ENCODE results near the gene TTC24. TPM values are rescaled to one million over a fixed set of nuclear protein-coding genes. Genes with fewer than 3 reads are reported as not detected.

The TTC24 gene
- total RNA-seq = under 1 TPM; 0.51 to 0.90 TPM

- peaks cover 2% of the 10 kb centered on the region for H3K4me1 Mint-ChIP-seq (ENCODE audit: low read depth)
- H3K9me3 Mint-ChIP-seq = no peaks in the 10 kb centered on the region
- no peaks in the 10 kb centered on the region for H3K27me3 Mint-ChIP-seq
- H3K36me3 Mint-ChIP-seq = no peaks in the 10 kb centered on the region
- POLR2A ChIA-PET = interaction anchor here (2.8 kb wide), 1 partner anchor 13 kb away, joined by 13 read pairs; the partner anchor contains the start of gene NAXE
- H3K4me3 Mint-ChIP-seq = no peak within 1 kb of the TSS
- intact Hi-C loops (cut with micrococcal nuclease) = no loop called here
- no peak within 1 kb of the TSS for H3K27ac Mint-ChIP-seq
- CTCF ChIA-PET = interaction anchor here (1.6 to 11.2 kb wide), 4 partner anchors 29 to 133 kb away, joined by 5 to 78 read pairs (median 10); no protein-coding TSS in a partner anchor
- no peak for DNase-seq
Measured at GRCh38 chr1:156579472-156579871, at the start of gene TTC24. Gene TTC24, plus strand, starts transcription at chr1:156579723. Its CDS starts 1,642 bp downstream, at chr1:156581365.

DNA sequence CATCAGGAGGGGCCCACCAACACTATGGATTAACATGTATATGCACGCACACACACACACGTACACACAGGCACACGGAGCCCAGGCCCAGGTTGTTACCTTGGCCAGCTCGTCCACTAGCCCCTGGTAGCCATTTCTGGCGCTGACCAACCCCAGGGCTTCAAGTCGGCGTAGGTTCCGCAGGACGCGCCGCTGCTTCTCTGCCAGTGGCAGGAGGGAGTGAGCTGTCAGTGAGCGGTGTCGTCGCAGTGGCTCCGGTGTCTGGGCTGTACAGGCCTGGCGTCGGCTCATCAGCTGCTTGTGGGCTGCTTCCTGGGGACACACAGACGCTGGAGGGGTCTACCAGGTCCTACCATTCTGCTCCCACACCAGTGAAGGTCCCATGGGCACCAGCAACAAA, 49.5 kb upstream of the TTC24 start:
- Mint-ChIP-seq H3K27me3 (no peaks in the 10 kb centered on the region), H3K4me3 (no peak overlapping the region), H3K36me3 (no peaks in the 10 kb centered on the region), H3K4me1 (ENCODE audit: low read depth) (peaks cover 16% of the 10 kb centered on the region), H3K9me3 (no peaks in the 10 kb centered on the region), H3K27ac (no peak overlapping the region)
- ChIA-PET CTCF (interaction anchor here (1.4 kb wide), 1 partner anchor 84 kb away, joined by 3 read pairs; no protein-coding TSS in a partner anchor), POLR2A (no interaction called here)
- DNase-seq = no peak
- intact Hi-C loops (cut with micrococcal nuclease) = no loop called here

GRCh38 chr1:156532374-156532773, 47.1 kb upstream of the TTC24 start:
- H3K27ac Mint-ChIP-seq = no peak overlapping the region
- no peaks in the 10 kb centered on the region for H3K36me3 Mint-ChIP-seq
- no peak overlapping the region for H3K4me3 Mint-ChIP-seq
- intact Hi-C loops (cut with micrococcal nuclease) = no loop called here
- peaks cover 8% of the 10 kb centered on the region for H3K4me1 Mint-ChIP-seq (ENCODE audit: low read depth)
- ChIA-PET POLR2A (interaction anchor here (0.7 kb wide), 1 partner anchor 16 kb away, joined by 3 read pairs; no protein-coding TSS in a partner anchor), CTCF (interaction anchor here (0.6 to 1.0 kb wide), 3 partner anchors 43 to 69 kb away, joined by 3 to 5 read pairs (median 3); partner anchors contain the start of gene GPATCH4)
- H3K27me3 Mint-ChIP-seq = no peaks in the 10 kb centered on the region
- no peak for DNase-seq
- no peaks in the 10 kb centered on the region for H3K9me3 Mint-ChIP-seq

DNA sequence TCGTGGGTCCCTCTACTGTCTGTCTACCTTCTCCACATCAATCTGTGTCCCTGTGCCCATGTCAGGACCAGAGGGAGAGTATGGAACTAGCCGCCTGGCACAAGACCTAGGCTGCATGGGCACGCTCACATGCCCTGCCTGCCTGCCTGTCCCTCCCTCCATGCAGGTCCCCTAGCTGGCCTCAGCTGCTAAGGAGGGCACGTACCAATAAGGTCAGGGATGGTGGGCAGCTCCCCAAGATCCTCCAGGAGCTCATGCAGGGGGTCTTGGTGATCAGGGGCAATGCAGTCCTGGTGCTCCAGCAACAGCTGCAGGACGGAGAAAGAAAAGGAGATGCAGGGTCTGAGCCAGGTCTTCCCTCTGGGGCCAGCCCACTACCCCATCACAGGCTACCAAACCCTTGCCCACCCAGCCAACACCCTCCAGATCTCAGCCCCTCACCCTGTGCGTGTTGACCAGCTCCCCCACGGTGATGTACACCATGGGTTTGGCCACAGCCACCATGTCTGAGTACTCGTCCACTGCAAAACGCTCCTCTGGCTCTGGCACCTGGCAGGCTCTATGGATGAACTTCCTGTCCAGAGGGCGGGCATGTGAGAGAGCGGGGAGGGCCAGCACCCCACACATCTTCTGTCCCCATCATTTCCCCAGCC, 45.8 kb upstream of the TTC24 start:
- no peaks in the 10 kb centered on the region for H3K36me3 Mint-ChIP-seq
- no peak overlapping the region for H3K27ac Mint-ChIP-seq
- CTCF ChIA-PET = interaction anchor here (0.6 kb wide), 1 partner anchor 601 kb away, joined by 3 read pairs; no protein-coding TSS in a partner anchor

GRCh38 chr1:156534424-156535060, 45.0 kb upstream of the TTC24 start:
- H3K27ac Mint-ChIP-seq = no peak overlapping the region
- H3K27me3 Mint-ChIP-seq = no peaks in the 10 kb centered on the region
- no peak for DNase-seq
- no peak overlapping the region for H3K4me3 Mint-ChIP-seq
- H3K36me3 Mint-ChIP-seq = no peaks in the 10 kb centered on the region
- POLR2A ChIA-PET = no interaction called here
- intact Hi-C loops (cut with micrococcal nuclease) = no loop called here
- CTCF ChIA-PET = interaction anchor here (0.8 kb wide), 1 partner anchor 89 kb away, joined by 3 read pairs; no protein-coding TSS in a partner anchor
- H3K4me1 Mint-ChIP-seq (ENCODE audit: low read depth) = no peaks in the 10 kb centered on the region
- H3K9me3 Mint-ChIP-seq = no peaks in the 10 kb centered on the region

More for the DNA sequence above, 45.8 kb upstream of the TTC24 start:
- POLR2A ChIA-PET = no interaction called here
- H3K27me3 Mint-ChIP-seq = no peaks in the 10 kb centered on the region
- peaks cover under 1% of the 10 kb centered on the region for H3K4me1 Mint-ChIP-seq (ENCODE audit: low read depth)
- no peaks in the 10 kb centered on the region for H3K9me3 Mint-ChIP-seq
- intact Hi-C loops (cut with micrococcal nuclease) = no loop called here
- no peak for DNase-seq
- H3K4me3 Mint-ChIP-seq = no peak overlapping the region

GRCh38 chr1:156537027-156537426, 42.5 kb upstream of the TTC24 start:
- Mint-ChIP-seq H3K4me3 (no peak overlapping the region), H3K36me3 (peaks cover 1% of the 10 kb centered on the region), H3K27me3 (no peaks in the 10 kb centered on the region), H3K27ac (no peak overlapping the region), H3K9me3 (no peaks in the 10 kb centered on the region), H3K4me1 (ENCODE audit: low read depth) (no peaks in the 10 kb centered on the region)
- intact Hi-C loops (cut with micrococcal nuclease) = no loop called here
- DNase-seq = no peak
- CTCF ChIA-PET = interaction anchor here (1.0 to 1.7 kb wide), 3 partner anchors 36 to 66 kb away, joined by 3 to 4 read pairs (median 3); no protein-coding TSS in a partner anchor
- POLR2A ChIA-PET = interaction anchor here (0.6 kb wide), 1 partner anchor 288 kb away, joined by 3 read pairs; no protein-coding TSS in a partner anchor

- ChIA-PET CTCF (no interaction called here), POLR2A (no interaction called here)
- H3K4me1 Mint-ChIP-seq (ENCODE audit: low read depth) = no peaks in the 10 kb centered on the region
- no peak for DNase-seq
- H3K27me3 Mint-ChIP-seq = no peaks in the 10 kb centered on the region
- H3K4me3 Mint-ChIP-seq = no peak overlapping the region
- H3K36me3 Mint-ChIP-seq = peaks cover 1% of the 10 kb centered on the region
- intact Hi-C loops (cut with micrococcal nuclease) = no loop called here
- no peaks in the 10 kb centered on the region for H3K9me3 Mint-ChIP-seq
- H3K27ac Mint-ChIP-seq = no peak overlapping the region
Measured at GRCh38 chr1:156538711-156539440, 40.6 kb upstream of the TTC24 start.

DNA sequence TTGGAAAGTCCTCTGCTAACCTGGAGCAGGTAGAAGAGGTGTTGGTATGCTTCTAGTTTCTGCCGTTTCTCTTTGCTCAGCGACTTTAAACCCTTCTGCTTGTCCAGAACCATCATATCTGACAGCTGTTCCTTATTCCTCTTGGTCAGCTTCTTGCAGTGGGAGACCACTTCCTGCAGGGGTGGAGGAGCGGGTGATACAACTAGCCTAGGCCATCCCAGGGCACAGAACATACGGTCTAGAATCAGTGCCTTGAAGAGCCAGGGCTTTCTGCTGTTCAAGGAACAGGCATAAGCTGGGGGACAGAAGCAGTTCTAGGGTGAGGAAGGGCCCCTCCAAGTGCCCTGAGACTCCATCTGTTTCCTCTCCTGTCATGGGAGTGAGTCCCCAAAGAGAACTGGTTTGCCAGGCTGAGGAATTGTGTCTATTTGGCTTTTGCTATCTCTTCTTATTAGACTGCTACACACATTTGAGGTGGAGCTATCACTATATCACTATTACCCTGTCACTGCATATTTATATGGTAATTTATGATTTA, 39.6 kb upstream of the TTC24 start:
- Mint-ChIP-seq H3K27me3 (no peaks in the 10 kb centered on the region), H3K27ac (no peak overlapping the region), H3K9me3 (no peaks in the 10 kb centered on the region), H3K4me3 (no peak overlapping the region), H3K4me1 (ENCODE audit: low read depth) (no peaks in the 10 kb centered on the region), H3K36me3 (peaks cover 1% of the 10 kb centered on the region)
- DNase-seq = no peak
- intact Hi-C loops (cut with micrococcal nuclease) = loop anchor here (2.0 kb wide), 1 partner anchor 25 kb away; no protein-coding TSS in a partner anchor
- CTCF ChIA-PET = no interaction called here
- POLR2A ChIA-PET = no interaction called here

DNA sequence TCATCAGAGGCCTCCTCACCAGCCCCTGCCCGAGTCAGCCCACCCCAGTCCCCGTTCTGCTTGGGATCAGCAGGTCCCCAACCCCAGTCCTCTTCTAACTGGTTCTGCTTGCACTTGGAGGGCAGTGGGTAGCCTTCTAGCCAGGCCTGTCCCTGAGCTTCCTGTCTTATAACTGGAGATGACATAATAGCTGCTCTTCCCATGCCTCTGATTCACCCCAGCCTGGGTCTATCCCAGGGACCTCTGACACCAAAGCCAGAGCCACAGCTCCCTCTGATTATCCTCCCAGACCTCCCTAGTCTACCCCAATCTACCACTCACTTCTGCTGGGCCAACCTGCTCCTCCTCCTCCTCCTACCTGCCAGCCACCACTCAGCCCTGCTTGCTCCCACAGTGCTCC, 38.6 kb upstream of the TTC24 start:
- POLR2A ChIA-PET = interaction anchor here (0.7 kb wide), 1 partner anchor 10 kb away, joined by 3 read pairs; no protein-coding TSS in a partner anchor

DNA sequence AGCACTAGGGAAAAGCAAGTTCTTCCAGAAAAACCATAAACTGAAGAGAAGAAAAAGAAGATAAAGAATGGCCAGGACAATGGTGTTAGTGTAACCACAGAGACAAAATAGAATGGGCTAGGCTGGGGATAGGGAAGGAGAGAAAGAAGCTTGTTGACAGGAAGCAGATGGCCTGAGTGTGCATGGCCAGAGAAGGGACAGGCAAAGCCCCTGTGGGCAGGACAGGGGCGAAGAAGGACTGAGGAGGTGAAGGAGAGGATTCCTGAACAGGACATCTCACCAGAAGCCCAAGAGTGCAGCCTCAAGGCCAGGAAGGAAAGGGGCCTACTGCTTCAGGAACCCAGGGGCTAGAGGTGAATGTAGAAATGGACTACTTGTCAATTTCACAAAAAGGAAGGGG, 36.5 kb upstream of the TTC24 start:
- peaks cover 1% of the 10 kb centered on the region for H3K36me3 Mint-ChIP-seq
- no peaks in the 10 kb centered on the region for H3K4me1 Mint-ChIP-seq (ENCODE audit: low read depth)
- intact Hi-C loops (cut with micrococcal nuclease) = no loop called here
- no peaks in the 10 kb centered on the region for H3K9me3 Mint-ChIP-seq
- ChIA-PET CTCF (no interaction called here), POLR2A (no interaction called here)
- H3K27me3 Mint-ChIP-seq = no peaks in the 10 kb centered on the region
- no peak overlapping the region for H3K4me3 Mint-ChIP-seq
- H3K27ac Mint-ChIP-seq = no peak overlapping the region
- no peak for DNase-seq

More for the DNA sequence above, 38.6 kb upstream of the TTC24 start:
- Mint-ChIP-seq H3K27ac (no peak overlapping the region), H3K4me1 (ENCODE audit: low read depth) (no peaks in the 10 kb centered on the region), H3K27me3 (no peaks in the 10 kb centered on the region), H3K36me3 (peaks cover 1% of the 10 kb centered on the region), H3K4me3 (no peak overlapping the region), H3K9me3 (no peaks in the 10 kb centered on the region)
- no peak for DNase-seq
- CTCF ChIA-PET = interaction anchor here (0.7 kb wide), 1 partner anchor 60 kb away, joined by 3 read pairs; no protein-coding TSS in a partner anchor
- intact Hi-C loops (cut with micrococcal nuclease) = loop anchor here (2.0 kb wide), 1 partner anchor 24 kb away; no protein-coding TSS in a partner anchor

GRCh38 chr1:156544592-156545102, 34.9 kb upstream of the TTC24 start:
- peaks cover 1% of the 10 kb centered on the region for H3K36me3 Mint-ChIP-seq
- H3K9me3 Mint-ChIP-seq = no peaks in the 10 kb centered on the region
- no peaks in the 10 kb centered on the region for H3K4me1 Mint-ChIP-seq (ENCODE audit: low read depth)
- POLR2A ChIA-PET = no interaction called here
- CTCF ChIA-PET = interaction anchor here (1.0 kb wide), 1 partner anchor 159 kb away, joined by 3 read pairs; no protein-coding TSS in a partner anchor
- DNase-seq = no peak
- H3K27me3 Mint-ChIP-seq = no peaks in the 10 kb centered on the region
- H3K27ac Mint-ChIP-seq = no peak overlapping the region
- intact Hi-C loops (cut with micrococcal nuclease) = no loop called here
- H3K4me3 Mint-ChIP-seq = no peak overlapping the region
